Right renal pelvis (tissue), 4 donors: ENCODE data around the gene MICAL3. TPM values are rescaled to one million over a fixed set of nuclear protein-coding genes. Genes with fewer than 3 reads are reported as not detected.
"Not testable (repeated sequence)": the region's sequence is repeated elsewhere in the genome, so short reads cannot be mapped to it uniquely, and the experiment has no call there.

Source experiments
- DNase-seq, 4 donors: peaks; one replicate each; pipeline ENCODE4 v3.0.0-alpha.2; 2013; ENCODE audit warnings: low read depth in 4 of 4, low spot score in 3 of 4, missing footprints in 1 of 4
- polyA plus RNA-seq, 4 donors: library from polyadenylated mRNA; unstranded; fragments of 120-200 nt; gene quantifications; one replicate each; pipeline ENCODE4 v1.2.1, GENCODE V29; 2013; ENCODE audit not compliant: insufficient read length in 4 of 4

Gene MICAL3
- polyA plus RNA-seq, 4 donors = 25.6 to 31.5 (median 27.7) TPM

- no peak for DNase-seq
Measured at GRCh38 chr22:17774206-17774925, 250.0 kb downstream of the MICAL3 start, which contains the start of gene BID. Gene BID, minus strand, starts transcription at chr22:17774469. Its CDS starts 24,353 bp downstream, at chr22:17750116.

GRCh38 chr22:17773606-17774205 lies 250.7 kb downstream of the MICAL3 start:
- DNase-seq = no peak

GRCh38 chr22:17772958-17773605 lies 251.3 kb downstream of the MICAL3 start:
- DNase-seq = no peak

GRCh38 chr22:17772249-17772957 lies 252.0 kb downstream of the MICAL3 start:
- DNase-seq = no peak

- no peak for DNase-seq
Measured at GRCh38 chr22:17770180-17771077, 253.9 kb downstream of the MICAL3 start.

DNA sequence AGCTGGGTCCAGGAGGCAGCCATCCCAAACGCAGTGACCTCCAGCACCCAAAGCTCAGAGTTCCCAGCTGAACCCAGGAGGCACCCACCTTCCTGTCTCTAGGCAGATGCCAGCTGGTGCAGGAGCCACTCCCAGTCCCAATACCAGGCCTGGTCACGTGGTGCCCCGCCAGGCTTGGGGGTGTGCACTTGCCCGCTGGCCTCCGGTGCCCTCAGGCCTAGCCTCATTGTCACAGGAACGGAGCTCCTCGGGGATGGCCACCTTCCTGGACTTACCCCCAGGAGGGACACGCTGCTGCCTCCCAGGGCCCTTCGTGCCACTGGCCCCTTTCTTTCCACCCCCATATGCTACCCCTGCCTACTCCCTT lies 254.7 kb downstream of the MICAL3 start:
- DNase-seq = no peak

- DNase-seq = no peak
Measured at GRCh38 chr22:17769013-17769715, 255.2 kb downstream of the MICAL3 start.

DNA sequence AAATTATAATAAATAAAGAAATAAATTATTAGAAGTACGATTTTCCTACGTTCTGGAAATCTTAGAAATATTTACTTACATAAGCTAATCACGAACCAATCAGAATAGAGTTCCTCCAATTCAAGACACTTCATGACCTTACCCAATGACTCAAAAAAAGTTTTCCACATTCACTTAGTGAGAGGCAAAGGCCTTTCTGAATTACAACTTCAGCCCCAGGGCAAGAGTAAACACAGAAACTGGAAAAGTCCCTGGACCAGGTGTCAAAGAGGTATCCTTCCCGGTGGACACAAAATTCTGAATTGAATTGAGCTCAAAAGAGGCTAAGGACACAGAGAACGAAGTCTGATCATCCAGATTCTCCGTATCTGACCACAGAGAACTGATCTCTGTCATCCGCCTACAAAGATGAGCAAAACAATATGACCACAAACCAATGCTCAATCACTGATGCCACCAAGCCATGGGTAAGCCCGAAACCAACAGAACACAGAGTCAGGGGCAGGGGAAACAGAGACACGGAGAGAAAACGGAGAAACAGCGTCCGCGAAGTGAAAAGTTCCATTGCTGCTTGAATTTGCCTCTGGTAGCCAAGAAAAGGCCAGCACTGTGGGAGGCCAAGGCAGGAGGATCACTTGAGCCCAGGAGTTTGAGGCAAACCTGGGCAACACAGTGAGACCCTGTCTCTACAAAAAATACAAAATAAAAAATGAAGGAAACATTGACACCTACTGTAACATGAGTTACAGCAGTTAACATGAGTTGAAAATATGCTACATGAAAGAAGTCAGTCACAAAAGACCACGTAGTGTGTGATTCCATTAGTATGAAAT lies 256.9 kb downstream of the MICAL3 start:
- no peak for DNase-seq

- not testable (repeated sequence) for DNase-seq
Measured at GRCh38 chr22:17764852-17765251, 259.5 kb downstream of the MICAL3 start.

GRCh38 chr22:17764036-17764435 lies 260.3 kb downstream of the MICAL3 start:
- no peak for DNase-seq

GRCh38 chr22:17763442-17763841 lies 260.9 kb downstream of the MICAL3 start:
- not testable (repeated sequence) for DNase-seq

DNA sequence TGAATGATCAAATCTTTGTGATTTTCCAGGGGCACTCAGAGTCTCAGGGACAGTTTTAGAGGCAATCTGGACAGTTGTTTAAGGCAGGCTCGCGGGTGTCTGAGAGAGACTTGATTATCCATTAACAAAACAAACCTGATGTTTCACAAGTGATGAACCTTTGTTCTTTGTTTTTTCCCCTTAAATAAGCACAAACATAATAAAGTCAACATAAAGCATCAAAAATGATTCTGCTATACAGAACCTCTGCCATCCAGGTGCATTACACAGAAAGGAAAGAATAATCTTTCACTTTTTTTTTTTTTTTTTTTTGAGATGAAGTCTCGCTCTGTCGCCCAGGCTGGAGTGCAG lies 263.2 kb downstream of the MICAL3 start:
- no peak for DNase-seq

- DNase-seq = no peak
Measured at GRCh38 chr22:17754233-17754925, 270.0 kb downstream of the MICAL3 start.

- DNase-seq = no peak
Measured at GRCh38 chr22:17753401-17753989, 270.9 kb downstream of the MICAL3 start.

GRCh38 chr22:17751596-17751995 lies 272.8 kb downstream of the MICAL3 start:
- DNase-seq = no peak

- DNase-seq = no peak
Measured at GRCh38 chr22:17749605-17750395, 274.6 kb downstream of the MICAL3 start.
